GM12872 (cell line): Measurements from ENCODE around the gene PTPRE.
A peak's percentile ranks its signal among the peaks of the same experiment; 100 is the strongest.

Experiments
- TF ChIP-seq, protein P1 (sequence below): IDR thresholded peaks from 3 replicates; pipeline ENCODE4 v1.5.1; 2011; ENCODE audit warnings: low read depth, mild to moderate bottlenecking, low read length, moderate library complexity; ENCODE audit not compliant: insufficient read depth

The PTPRE gene

DNA sequence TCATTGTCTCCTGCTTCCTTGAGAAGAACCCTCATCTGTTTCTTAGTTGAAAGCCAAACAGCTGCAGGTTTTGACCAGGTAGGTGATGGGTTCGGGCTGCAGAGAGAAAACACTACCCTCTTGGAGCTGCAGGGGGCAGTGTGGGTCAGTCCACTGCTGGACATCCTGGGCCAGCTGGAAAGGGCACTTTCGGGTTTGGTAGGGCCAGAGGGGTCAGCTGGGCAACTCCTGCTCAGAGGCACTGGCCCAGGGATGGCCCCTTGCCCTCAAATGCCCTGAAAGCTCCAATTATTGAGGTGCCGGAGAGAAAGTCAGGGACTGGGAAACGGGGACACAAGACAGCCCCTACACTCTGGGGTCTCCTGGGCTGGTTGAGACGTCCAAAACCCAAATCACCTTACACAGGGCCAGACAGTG is 128.7 kb downstream of the PTPRE start:
- TF ChIP-seq, protein P1, sequence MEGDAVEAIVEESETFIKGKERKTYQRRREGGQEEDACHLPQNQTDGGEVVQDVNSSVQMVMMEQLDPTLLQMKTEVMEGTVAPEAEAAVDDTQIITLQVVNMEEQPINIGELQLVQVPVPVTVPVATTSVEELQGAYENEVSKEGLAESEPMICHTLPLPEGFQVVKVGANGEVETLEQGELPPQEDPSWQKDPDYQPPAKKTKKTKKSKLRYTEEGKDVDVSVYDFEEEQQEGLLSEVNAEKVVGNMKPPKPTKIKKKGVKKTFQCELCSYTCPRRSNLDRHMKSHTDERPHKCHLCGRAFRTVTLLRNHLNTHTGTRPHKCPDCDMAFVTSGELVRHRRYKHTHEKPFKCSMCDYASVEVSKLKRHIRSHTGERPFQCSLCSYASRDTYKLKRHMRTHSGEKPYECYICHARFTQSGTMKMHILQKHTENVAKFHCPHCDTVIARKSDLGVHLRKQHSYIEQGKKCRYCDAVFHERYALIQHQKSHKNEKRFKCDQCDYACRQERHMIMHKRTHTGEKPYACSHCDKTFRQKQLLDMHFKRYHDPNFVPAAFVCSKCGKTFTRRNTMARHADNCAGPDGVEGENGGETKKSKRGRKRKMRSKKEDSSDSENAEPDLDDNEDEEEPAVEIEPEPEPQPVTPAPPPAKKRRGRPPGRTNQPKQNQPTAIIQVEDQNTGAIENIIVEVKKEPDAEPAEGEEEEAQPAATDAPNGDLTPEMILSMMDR = peak; percentile 93

GRCh38 chr10:128036011-128036615 is 129.2 kb downstream of the PTPRE start:
- TF ChIP-seq, protein P1 = no peak

GRCh38 chr10:128036746-128037543 is 130.0 kb downstream of the PTPRE start:
- TF ChIP-seq, protein P1 = no peak

DNA sequence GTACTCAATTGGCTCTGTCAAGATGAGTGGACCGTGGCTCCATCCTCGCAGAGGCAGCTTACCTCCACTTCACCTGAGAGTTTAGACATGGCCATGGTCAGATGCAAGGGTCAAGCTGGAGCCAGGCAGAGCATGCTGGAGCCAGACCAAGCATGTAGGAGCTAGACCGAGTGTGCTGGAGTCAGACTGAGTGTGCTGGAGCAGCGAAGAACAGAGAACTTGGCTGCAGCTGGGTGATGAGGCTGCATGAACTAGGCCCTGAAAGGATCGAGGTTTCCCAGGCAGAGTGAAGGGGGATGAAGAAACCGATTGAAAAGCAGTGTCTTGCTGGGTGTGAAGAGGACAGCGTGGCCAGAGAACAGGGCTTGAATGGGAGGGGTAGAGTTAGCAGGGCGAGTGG is 133.2 kb downstream of the PTPRE start:
- TF ChIP-seq, protein P1 = no peak

GRCh38 chr10:128040681-128041080 is 133.8 kb downstream of the PTPRE start:
- TF ChIP-seq, protein P1 = no peak

DNA sequence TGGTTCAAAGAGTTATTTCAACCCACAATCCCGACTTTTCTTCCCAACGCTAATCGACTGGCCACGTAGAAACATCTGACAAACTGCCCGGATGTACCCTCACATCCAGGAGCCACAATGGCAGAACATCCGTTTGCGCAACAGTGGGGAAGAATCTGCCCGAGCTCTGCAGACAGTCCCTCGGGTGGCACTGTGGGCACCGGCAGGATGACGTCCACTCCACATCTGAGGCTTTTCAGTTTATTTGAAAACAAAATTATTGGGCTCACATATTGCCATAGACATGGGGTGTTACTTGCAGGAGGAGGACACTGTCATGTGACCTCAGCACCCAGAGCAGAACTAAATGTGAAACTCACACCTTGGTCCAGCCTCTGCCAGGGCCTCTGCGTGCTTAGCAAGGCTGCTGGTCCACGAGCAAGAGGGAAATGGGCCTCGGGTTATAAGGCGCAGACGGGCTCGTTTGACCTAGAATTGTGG is 135.3 kb downstream of the PTPRE start:
- TF ChIP-seq, protein P1 = no peak

- TF ChIP-seq, protein P1 = no peak
Observed at GRCh38 chr10:128043259-128044045, 136.5 kb downstream of the PTPRE start.
